Left lung (tissue), 10 donors: ENCODE results near the gene SAMD1. TPM values are rescaled to one million over a fixed set of nuclear protein-coding genes. Genes with fewer than 3 reads are reported as not detected.

Source experiments
- ATAC-seq: fragments of 200-7000 bp; cut with Tn5 transposase; one replicate; pipeline ENCODE4 v1.9.1; 2020; ENCODE audit warnings: moderate library complexity
- DNase-seq, 4 donors: peaks; one replicate each; pipeline ENCODE4 v3.0.0-alpha.2; 2013 to 2020
- H3K27ac ChIP-seq, 2 donors: fragments of 200-600 bp; sonication (generic) in 1 of 2; one replicate each; pipeline versions ENCODE4 v1.5.0 to v1.8.0; 2020 to 2021
- H3K27me3 ChIP-seq, 2 donors: fragments of 200-600 bp; sonication (generic) in 1 of 2; one replicate each; pipeline versions ENCODE4 v1.5.0 to v1.8.0; 2020 to 2021
- H3K36me3 ChIP-seq, 2 donors: fragments of 200-600 bp; sonication (generic) in 1 of 2; one replicate each; pipeline versions ENCODE4 v1.5.0 to v1.8.0; 2020 to 2021
- H3K4me1 ChIP-seq, 2 donors: fragments of 200-600 bp; one replicate each; pipeline ENCODE4 v1.8.0; 2021
- H3K4me3 ChIP-seq, 2 donors: fragments of 200-600 bp; sonication (generic) in 1 of 2; one replicate each; pipeline versions ENCODE4 v1.5.0 to v1.8.0; 2020 to 2021; ENCODE audit warnings: mild to moderate bottlenecking in 1 of 2
- H3K9me3 ChIP-seq, 2 donors: fragments of 200-600 bp; sonication (generic) in 1 of 2; one replicate each; pipeline versions ENCODE4 v1.5.0 to v1.8.0; 2020 to 2021
- intact Hi-C, 2 donors: fragments of 100-400 bp; cut with DNase I; formaldehyde crosslinking; loops; one replicate each; pipeline versions ENCODE4 v1.11.2 to v1.14.2; 2022
- polyA plus RNA-seq, 6 donors: library from polyadenylated mRNA; unstranded; fragments of 120-200 nt; gene quantifications; one replicate each; pipeline ENCODE4 v1.2.1, GENCODE V29; 2013; ENCODE audit not compliant: insufficient read length in 6 of 6
- total RNA-seq, 2 donors: library from RNA; stranded (reverse); fragmentation: NEBNext Ultra II Directional; extraction: Animal tissue kit (Norgen Biotek cat#: 25700); gene quantifications; one replicate each; pipeline ENCODE4 v1.2.1, GENCODE V29; 2021
- TF ChIP-seq, protein P1 (sequence below), 2 donors: fragments of 200-600 bp; sonication (generic) in 1 of 2; IDR thresholded peaks; one replicate each; pipeline versions ENCODE4 v1.5.0 to v1.8.0; 2021; ENCODE audit warnings: antibody characterized with exemption in 2 of 2
- donor health status: DM: no; HTN: yes; CAD: no.
- donor health status: DM: no; HTN: no; CAD: no.

Gene SAMD1
- total and polyA plus RNA-seq, 8 donors = 37.8 to 56.9 (median 49.0) TPM

DNA sequence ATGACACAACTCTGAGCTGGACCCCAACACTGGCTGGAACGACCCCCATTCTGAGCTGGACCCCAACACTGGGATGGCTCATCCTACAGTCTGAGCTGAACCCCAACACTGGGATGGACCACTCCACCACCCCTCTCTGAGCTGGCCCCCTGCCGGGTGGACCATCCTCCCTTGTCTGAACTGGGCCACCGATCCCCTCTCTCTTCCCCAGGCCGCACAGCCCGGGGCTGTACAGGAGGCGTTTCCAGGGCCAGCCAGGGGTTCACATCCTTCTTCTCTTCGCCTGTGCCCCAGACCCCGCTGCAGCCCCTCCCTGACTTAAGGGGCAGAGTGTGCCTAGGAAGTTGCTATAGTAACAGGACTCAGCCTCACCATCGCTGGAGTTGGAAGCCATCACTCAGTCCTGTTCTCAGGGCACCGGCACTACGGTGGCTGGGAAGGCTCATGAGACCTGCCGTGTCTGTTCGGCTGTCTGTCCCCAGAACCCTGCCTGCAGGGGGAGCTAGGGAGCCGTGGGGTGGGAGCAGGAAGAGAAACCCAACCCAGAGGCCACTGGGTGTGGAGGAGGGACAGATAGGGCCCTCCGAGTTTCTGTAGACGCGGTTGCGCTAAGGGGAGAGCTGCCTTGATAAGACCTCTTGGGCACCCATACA lies 23.3 kb upstream of the SAMD1 start:
- TF ChIP-seq, protein P1, sequence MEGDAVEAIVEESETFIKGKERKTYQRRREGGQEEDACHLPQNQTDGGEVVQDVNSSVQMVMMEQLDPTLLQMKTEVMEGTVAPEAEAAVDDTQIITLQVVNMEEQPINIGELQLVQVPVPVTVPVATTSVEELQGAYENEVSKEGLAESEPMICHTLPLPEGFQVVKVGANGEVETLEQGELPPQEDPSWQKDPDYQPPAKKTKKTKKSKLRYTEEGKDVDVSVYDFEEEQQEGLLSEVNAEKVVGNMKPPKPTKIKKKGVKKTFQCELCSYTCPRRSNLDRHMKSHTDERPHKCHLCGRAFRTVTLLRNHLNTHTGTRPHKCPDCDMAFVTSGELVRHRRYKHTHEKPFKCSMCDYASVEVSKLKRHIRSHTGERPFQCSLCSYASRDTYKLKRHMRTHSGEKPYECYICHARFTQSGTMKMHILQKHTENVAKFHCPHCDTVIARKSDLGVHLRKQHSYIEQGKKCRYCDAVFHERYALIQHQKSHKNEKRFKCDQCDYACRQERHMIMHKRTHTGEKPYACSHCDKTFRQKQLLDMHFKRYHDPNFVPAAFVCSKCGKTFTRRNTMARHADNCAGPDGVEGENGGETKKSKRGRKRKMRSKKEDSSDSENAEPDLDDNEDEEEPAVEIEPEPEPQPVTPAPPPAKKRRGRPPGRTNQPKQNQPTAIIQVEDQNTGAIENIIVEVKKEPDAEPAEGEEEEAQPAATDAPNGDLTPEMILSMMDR (IDR thresholded peaks at IDR 0.05) = peak in 1 of 2 donors; percentile 32
- DNase-seq (peak in 1 of 4 donors; percentile 88), ATAC-seq (no peak)
- Histone ChIP-seq H3K27me3 (no peaks in the 10 kb centered on the region), H3K4me3 (no peak overlapping the region), H3K36me3 (peaks cover 0 to 7% of the 10 kb centered on the region in 2 donors), H3K9me3 (no peaks in the 10 kb centered on the region), H3K27ac (peak overlapping the region; percentile 65 to 88), H3K4me1 (peaks cover 33 to 59% of the 10 kb centered on the region in 2 donors)
- intact Hi-C loops = no loop called here

DNA sequence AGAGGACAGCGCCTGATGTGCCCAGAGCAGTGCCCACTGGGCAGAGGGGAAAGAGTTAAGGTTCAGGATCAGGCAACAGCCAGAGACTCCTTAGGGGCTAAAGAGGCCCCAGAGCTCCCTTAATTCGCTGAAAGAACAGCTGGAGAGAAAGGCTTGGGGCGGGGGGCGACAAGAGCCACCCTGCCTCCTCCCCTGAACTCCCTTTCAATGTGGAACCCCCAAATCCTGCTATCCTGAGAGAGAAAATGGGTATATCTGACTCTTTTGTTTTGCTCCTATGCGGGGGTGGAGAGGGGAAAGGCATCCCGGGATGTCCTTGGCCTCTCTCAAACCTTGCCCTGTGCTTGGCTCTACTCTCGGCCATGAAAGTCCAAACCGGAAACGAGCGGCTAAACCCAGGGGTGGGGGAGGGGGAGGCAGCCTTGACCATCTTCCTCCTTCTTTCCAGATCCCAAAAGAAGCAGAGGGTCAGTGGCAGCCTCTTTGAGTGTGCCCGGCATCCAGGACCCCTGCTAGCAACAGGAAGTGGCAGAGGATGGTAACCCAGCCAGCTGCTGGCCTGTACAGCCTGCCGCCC lies 22.3 kb upstream of the SAMD1 start:
- Histone ChIP-seq H3K36me3 (peaks cover 0 to 10% of the 10 kb centered on the region in 2 donors), H3K4me1 (peaks cover 30 to 51% of the 10 kb centered on the region in 2 donors), H3K27me3 (no peaks in the 10 kb centered on the region), H3K27ac (peak overlapping the region; percentile 65 to 88), H3K4me3 (peak overlapping the region in 1 of 2 donors; percentile 0), H3K9me3 (no peaks in the 10 kb centered on the region)
- ATAC-seq (no peak), DNase-seq (no peak)
- TF ChIP-seq, protein P1 (IDR thresholded peaks at IDR 0.05) = no peak
- intact Hi-C loops = no loop called here

DNA sequence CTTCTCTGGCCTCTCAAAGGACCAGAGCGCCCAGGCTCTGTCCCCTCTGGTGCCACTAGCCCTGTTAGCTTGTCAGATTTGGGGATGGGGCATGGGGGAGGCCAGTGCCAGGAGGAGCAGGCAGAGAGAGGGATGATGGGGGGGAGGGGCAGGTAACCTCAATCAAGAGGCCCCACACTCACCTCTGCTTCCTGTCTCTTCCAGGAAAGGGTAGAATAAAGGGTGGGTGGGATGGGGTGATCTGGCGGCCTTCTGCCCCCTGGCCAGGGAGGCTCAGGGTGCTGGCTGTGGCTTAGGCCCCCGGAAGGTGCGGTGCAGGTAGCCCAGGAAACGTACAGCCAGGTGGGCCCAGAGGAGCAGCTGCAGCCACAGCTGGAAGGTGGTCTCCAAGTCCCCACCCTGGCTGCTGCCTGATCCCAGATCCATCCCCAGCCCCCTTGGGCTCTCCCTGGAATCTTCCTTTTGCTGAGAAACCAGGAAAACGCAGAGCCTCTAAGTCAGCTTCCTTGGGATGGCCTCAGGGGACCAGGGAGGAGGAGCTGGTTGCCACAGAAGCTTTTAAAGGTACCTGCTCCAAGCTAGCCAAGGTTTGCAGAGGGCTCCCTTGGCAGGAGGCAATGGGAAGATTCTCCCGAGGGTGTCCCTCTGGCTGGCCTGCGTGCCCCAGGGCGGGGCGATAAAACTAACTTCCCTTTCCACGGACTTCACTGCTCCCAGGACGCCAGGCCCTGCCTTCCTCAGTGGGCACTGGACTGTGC lies 21.7 kb upstream of the SAMD1 start:
- TF ChIP-seq, protein P1 (IDR thresholded peaks at IDR 0.05) = no peak
- DNase-seq (peak in 1 of 4 donors; percentile 53), ATAC-seq (peak; percentile 15)
- peak overlapping the region; percentile 65 to 88 for H3K27ac ChIP-seq
- H3K36me3 ChIP-seq = peaks cover 0 to 16% of the 10 kb centered on the region in 2 donors
- intact Hi-C loops = no loop called here
- H3K4me3 ChIP-seq = peak overlapping the region in 1 of 2 donors; percentile 0
- peaks cover 30 to 51% of the 10 kb centered on the region in 2 donors for H3K4me1 ChIP-seq
- no peaks in the 10 kb centered on the region for H3K27me3 ChIP-seq
- H3K9me3 ChIP-seq = no peaks in the 10 kb centered on the region

DNA sequence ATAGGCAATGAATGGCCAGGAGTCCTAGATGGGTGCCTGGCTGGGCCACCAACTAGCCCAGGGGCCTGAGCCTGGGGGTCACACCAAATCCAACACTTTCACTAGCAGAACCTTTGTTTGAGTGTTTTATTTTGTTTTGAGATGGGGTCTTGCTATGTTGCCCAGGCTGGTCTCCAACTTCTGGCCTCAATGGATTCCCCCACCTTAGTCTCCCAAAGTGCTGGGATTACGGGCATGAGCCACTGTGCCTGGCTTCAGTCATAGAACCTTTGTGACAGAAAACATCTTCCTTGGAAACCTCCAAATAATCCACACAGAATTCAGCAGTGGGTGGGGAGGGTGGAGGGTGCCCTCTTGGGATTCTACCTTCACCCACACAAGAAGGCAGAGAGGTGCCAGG lies 20.9 kb upstream of the SAMD1 start:
- peaks cover 29 to 48% of the 10 kb centered on the region in 2 donors for H3K4me1 ChIP-seq
- peaks cover 0 to 23% of the 10 kb centered on the region in 2 donors for H3K36me3 ChIP-seq
- TF ChIP-seq, protein P1 (IDR thresholded peaks at IDR 0.05) = no peak
- DNase-seq (no peak), ATAC-seq (no peak)
- H3K4me3 ChIP-seq = no peak overlapping the region
- no peak overlapping the region for H3K27ac ChIP-seq
- H3K9me3 ChIP-seq = no peaks in the 10 kb centered on the region
- no peaks in the 10 kb centered on the region for H3K27me3 ChIP-seq
- intact Hi-C loops = no loop called here

DNA sequence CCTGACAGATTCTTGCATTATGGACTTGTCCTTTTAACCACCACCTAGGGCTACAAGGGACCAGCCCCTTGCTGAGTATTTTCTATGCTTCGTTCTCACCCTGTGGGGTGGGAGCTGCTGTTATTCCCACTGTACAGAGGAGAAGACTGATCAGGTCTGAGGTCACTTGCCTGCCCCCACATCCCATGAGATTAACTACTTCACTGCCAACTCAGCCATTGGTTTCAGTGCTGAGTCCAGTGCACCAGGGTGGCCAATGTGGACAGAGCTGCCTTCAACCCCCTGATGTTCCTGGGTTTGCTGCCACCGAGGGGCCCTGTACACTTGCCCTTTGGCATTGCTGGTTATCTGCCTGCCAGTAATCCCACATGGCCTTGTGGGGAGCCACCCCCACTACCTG lies 20.1 kb upstream of the SAMD1 start:
- Histone ChIP-seq H3K4me3 (no peak overlapping the region), H3K27ac (no peak overlapping the region), H3K9me3 (no peaks in the 10 kb centered on the region), H3K36me3 (peaks cover 0 to 32% of the 10 kb centered on the region in 2 donors), H3K4me1 (peaks cover 21 to 40% of the 10 kb centered on the region in 2 donors), H3K27me3 (no peaks in the 10 kb centered on the region)
- ATAC-seq (no peak), DNase-seq (no peak)
- intact Hi-C loops = no loop called here
- TF ChIP-seq, protein P1 (IDR thresholded peaks at IDR 0.05) = no peak
